Upper lobe of left lung (tissue), 6 donors: ENCODE measurements around the gene PDGFRA. TPM values are rescaled to one million over a fixed set of nuclear protein-coding genes. Genes with fewer than 3 reads are reported as not detected.
"Not testable (repeated sequence)": the region's sequence is repeated elsewhere in the genome, so short reads cannot be mapped to it uniquely, and the experiment has no call there.

ENCODE experiments used
- ATAC-seq, 2 donors: fragments of 200-7000 bp; cut with Tn5 transposase; one replicate each; pipeline ENCODE4 v1.9.1; 2022; ENCODE audit warnings: mild to moderate bottlenecking in 2 of 2, moderate library complexity in 2 of 2; ENCODE audit not compliant: low FRiP score in 2 of 2
- DNase-seq, 2 donors: peaks; one replicate each; pipeline ENCODE4 v3.0.0-alpha.2; 2019 to 2020
- H3K27ac ChIP-seq, 4 donors: fragments of 200-600 bp; sonication (generic); one replicate each; pipeline ENCODE4 v1.5.1; 2016 to 2019
- H3K27me3 ChIP-seq, 4 donors: fragments of 200-600 bp; sonication (generic); one replicate each; pipeline ENCODE4 v1.5.1; 2017 to 2019
- H3K36me3 ChIP-seq, 4 donors: fragments of 200-600 bp; sonication (generic); one replicate each; pipeline ENCODE4 v1.5.1; 2016 to 2019
- H3K4me1 ChIP-seq, 4 donors: fragments of 200-600 bp; sonication (generic); one replicate each; pipeline ENCODE4 v1.5.1; 2018 to 2019
- H3K4me3 ChIP-seq, 4 donors: fragments of 200-600 bp; sonication (generic); one replicate each; pipeline ENCODE4 v1.5.1; 2017 to 2019; ENCODE audit warnings: mild to moderate bottlenecking in 2 of 4, moderate library complexity in 1 of 4
- H3K9me3 ChIP-seq, 4 donors: fragments of 200-600 bp; sonication (generic); one replicate each; pipeline ENCODE4 v1.5.1; 2018 to 2019
- CTCF ChIP-seq, 6 experiments: fragments of 450-650 bp in 4 of 6; fragments of 200-600 bp in 2 of 6; sonication (generic) in 2 of 6; IDR thresholded peaks; one replicate each; pipeline ENCODE4 v1.5.1; 2016 to 2019; ENCODE audit warnings: antibody characterized with exemption in 6 of 6
- EP300 ChIP-seq, 4 donors: sonication (generic); formaldehyde crosslinking; IDR thresholded peaks; one replicate each; pipeline ENCODE4 v1.5.1; 2017; ENCODE audit warnings: antibody characterized with exemption in 4 of 4, control low read depth in 2 of 4
- POLR2A ChIP-seq, 4 donors: fragments of 450-650 bp; IDR thresholded peaks; one replicate each; pipeline ENCODE4 v1.5.1; 2016 to 2017; ENCODE audit warnings: antibody characterized with exemption in 4 of 4, mild to moderate bottlenecking in 2 of 4
- POLR2AphosphoS5 ChIP-seq, 2 donors: sonication (generic); formaldehyde crosslinking; IDR thresholded peaks; one replicate each; pipeline ENCODE4 v1.5.1; 2017; ENCODE audit warnings: antibody characterized with exemption in 2 of 2
- WGBS, 2 donors: methylation state at CpG; one replicate each; pipeline ENCODE4 v1.1.5; 2017 to 2018; 5-methylcytosine and 5-hydroxymethylcytosine counted together
- total RNA-seq, 6 donors: library from RNA; depleted of rRNA in 4 of 6; stranded (reverse); fragments of >200 nt in 4 of 6; gene quantifications; one replicate each; pipeline versions ENCODE4 v1.1.0 to v1.2.1, GENCODE V29; 2016 to 2021
- donor health status: DM: no; HTN: no; CAD: no; lungs with moderate emphysema.
- donor health status: DM: no; HTN: yes; CAD: no; lungs with severe emphysema.

PDGFRA gene
- total RNA-seq, 6 donors from 2014 or later: 60.5 to 136 (median 77.0) TPM

DNA sequence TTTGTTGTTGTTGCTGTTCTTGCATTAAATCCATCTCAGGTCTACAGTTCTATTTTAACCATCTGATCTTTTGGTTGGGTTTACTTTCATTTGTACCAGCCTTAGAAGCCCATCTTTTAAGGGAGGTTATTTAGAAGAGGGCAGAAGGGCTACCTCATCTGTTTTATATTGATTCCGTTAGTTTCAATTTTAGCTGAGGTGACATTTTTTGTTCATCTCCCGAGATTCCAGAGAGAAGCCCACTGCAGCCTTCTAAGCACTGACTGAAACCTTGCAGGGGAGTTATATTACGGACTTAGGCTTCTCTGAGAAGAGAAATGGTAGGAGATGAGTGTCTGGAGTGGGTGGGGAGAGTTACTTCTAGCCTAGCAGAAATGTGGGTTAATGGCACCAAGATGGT is 101.8 kb downstream of the PDGFRA start:
- DNase-seq (no peak), ATAC-seq (no peak)
- WGBS, 2 donors: 88 to 91% methylated on average over 3 of the region's 3 CpGs
- H3K36me3 ChIP-seq: no peaks in the 10 kb centered on the region
- no peaks in the 10 kb centered on the region for H3K4me1 ChIP-seq
- no peaks in the 10 kb centered on the region for H3K9me3 ChIP-seq
- TF ChIP-seq POLR2A (IDR thresholded peaks at IDR 0.05) (no peak), POLR2AphosphoS5 (IDR thresholded peaks at IDR 0.05) (no peak), CTCF (IDR thresholded peaks at IDR 0.05) (no peak), EP300 (IDR thresholded peaks at IDR 0.05) (no peak)
- H3K4me3 ChIP-seq: no peak overlapping the region
- no peak overlapping the region for H3K27ac ChIP-seq
- H3K27me3 ChIP-seq: no peaks in the 10 kb centered on the region

GRCh38 chr4:54332542-54332941 is 103.4 kb downstream of the PDGFRA start:
- Histone ChIP-seq H3K36me3 (no peaks in the 10 kb centered on the region), H3K27ac (no peak overlapping the region), H3K27me3 (no peaks in the 10 kb centered on the region), H3K4me3 (no peak overlapping the region), H3K9me3 (no peaks in the 10 kb centered on the region), H3K4me1 (no peaks in the 10 kb centered on the region)
- TF ChIP-seq POLR2AphosphoS5 (IDR thresholded peaks at IDR 0.05): no peak
- no peak for TF ChIP-seq EP300 (IDR thresholded peaks at IDR 0.05)
- TF ChIP-seq CTCF (IDR thresholded peaks at IDR 0.05): no peak
- no peak for TF ChIP-seq POLR2A (IDR thresholded peaks at IDR 0.05)
- WGBS, 2 donors: 76 to 88% methylated on average over 4 of the region's 4 CpGs
- DNase-seq: no peak
- ATAC-seq: no peak

DNA sequence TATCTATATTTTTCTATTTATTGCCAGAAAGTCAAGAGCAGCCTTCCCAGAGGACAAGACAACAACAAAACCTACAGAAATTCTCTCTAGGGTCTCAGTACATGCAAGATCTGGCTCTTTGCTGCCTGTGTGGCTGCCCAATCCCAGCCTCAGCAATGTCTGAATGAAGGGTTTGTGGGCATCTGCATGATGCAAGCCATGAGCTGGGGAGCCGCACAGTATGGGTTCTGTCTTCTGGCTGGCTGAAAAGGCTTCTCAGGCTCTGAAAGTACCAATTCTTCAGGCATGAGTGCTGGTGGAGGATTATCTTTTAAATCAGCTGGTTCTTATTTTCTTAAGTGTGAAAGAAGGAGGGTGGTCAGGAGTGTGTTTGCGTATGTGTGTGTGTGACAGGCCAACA is 104.6 kb downstream of the PDGFRA start:
- H3K4me3 ChIP-seq: no peak overlapping the region
- no peaks in the 10 kb centered on the region for H3K4me1 ChIP-seq
- H3K9me3 ChIP-seq: no peaks in the 10 kb centered on the region
- no peaks in the 10 kb centered on the region for H3K36me3 ChIP-seq
- no peak overlapping the region for H3K27ac ChIP-seq
- 92 to 99% methylated on average over 2 of the region's 2 CpGs for WGBS, 2 donors
- TF ChIP-seq EP300 (IDR thresholded peaks at IDR 0.05): no peak
- TF ChIP-seq CTCF (IDR thresholded peaks at IDR 0.05): no peak
- TF ChIP-seq POLR2A (IDR thresholded peaks at IDR 0.05): no peak
- TF ChIP-seq POLR2AphosphoS5 (IDR thresholded peaks at IDR 0.05): no peak
- H3K27me3 ChIP-seq: no peaks in the 10 kb centered on the region
- DNase-seq (no peak), ATAC-seq (no peak)

DNA sequence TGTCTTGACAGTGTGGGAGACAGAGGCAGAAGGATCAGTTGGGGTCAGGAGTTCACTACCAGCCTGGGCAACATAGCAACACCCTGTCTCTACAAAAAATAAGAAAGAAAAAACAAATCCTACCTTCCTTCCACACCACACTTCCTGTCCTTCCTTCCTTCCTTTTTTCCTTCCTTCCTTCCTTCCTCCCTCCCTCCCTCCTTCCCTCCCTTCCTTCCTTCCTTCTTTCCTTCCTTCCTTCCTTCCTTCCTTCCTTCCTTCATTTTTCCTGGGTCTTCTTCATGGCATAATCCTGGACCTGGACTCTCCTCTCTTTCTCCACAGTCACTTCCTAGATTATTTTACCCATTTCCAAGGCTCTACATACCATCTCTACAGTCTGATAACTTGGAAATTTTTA is 105.7 kb downstream of the PDGFRA start:
- DNase-seq, H3K4me3 ChIP-seq, ATAC-seq, H3K4me1 ChIP-seq, H3K27ac ChIP-seq, H3K36me3 ChIP-seq, H3K9me3 ChIP-seq, H3K27me3 ChIP-seq: not testable (repeated sequence)

GRCh38 chr4:54337009-54337408 is 107.9 kb downstream of the PDGFRA start:
- WGBS, 2 donors: 68 to 79% methylated on average over 4 of the region's 4 CpGs
- H3K9me3 ChIP-seq: no peaks in the 10 kb centered on the region
- no peak for TF ChIP-seq CTCF (IDR thresholded peaks at IDR 0.05)
- TF ChIP-seq POLR2AphosphoS5 (IDR thresholded peaks at IDR 0.05): no peak
- TF ChIP-seq POLR2A (IDR thresholded peaks at IDR 0.05): no peak
- TF ChIP-seq EP300 (IDR thresholded peaks at IDR 0.05): no peak
- no peak overlapping the region for H3K27ac ChIP-seq
- no peak overlapping the region for H3K4me3 ChIP-seq
- no peak for DNase-seq
- ATAC-seq: no peak
- no peaks in the 10 kb centered on the region for H3K4me1 ChIP-seq
- no peaks in the 10 kb centered on the region for H3K27me3 ChIP-seq
- H3K36me3 ChIP-seq: no peaks in the 10 kb centered on the region

- not testable (repeated sequence) for H3K27me3 ChIP-seq, H3K27ac ChIP-seq, H3K36me3 ChIP-seq, DNase-seq, H3K9me3 ChIP-seq, H3K4me1 ChIP-seq, ATAC-seq, H3K4me3 ChIP-seq
- WGBS, 2 donors: 73% methylated on average over 3 of the region's 3 CpGs
These were observed 113.0 kb downstream of the PDGFRA start for GRCh38 chr4:54342067-54342466.

Other genes with a start within 250 kb of the PDGFRA start
- 10 to 100 TPM; 22.5 to 93.2 (median 37.6) TPM for gene CHIC2, start 164.7 kb upstream of the PDGFRA start, total RNA-seq
- gene GSX2, start 129.1 kb upstream of the PDGFRA start, total RNA-seq: not detected